Measurements from ENCODE around the gene THRB. TPM values are rescaled to one million over a fixed set of nuclear protein-coding genes. Genes with fewer than 3 reads are reported as not detected.

THRB gene
- polyA plus RNA-seq, 2 of the 4 experiments (the other 2 are of a cell fraction): 2.0 to 2.3 TPM

DNA sequence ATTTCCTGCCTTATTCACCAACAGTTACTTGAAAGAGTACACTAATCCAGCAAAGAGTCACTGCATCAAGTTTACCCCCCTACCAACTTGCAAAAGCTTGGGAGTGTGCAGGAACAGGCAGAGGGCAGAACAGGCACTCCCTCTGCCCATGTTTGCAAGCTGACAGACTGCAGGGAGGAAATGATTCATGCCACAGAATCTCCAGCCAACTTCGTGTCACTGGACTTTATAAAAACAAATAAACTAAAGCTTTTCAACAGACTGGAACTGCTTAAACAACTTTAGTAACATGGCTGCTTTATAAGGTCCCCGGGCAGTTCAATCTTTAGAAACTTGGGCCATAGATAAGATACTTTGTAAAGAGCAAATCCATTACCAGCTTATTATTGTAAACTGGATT is 129.5 kb downstream of the THRB start (continued):
- TF ChIP-seq, protein P1, sequence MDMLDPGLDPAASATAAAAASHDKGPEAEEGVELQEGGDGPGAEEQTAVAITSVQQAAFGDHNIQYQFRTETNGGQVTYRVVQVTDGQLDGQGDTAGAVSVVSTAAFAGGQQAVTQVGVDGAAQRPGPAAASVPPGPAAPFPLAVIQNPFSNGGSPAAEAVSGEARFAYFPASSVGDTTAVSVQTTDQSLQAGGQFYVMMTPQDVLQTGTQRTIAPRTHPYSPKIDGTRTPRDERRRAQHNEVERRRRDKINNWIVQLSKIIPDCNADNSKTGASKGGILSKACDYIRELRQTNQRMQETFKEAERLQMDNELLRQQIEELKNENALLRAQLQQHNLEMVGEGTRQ (IDR thresholded peaks at IDR 0.05): no peak
- TF ChIP-seq EHF (CRISPR knock-in tag; IDR thresholded peaks at IDR 0.05): no peak
- peak; percentile 84 for TF ChIP-seq HOXB5 (CRISPR knock-in tag; IDR thresholded peaks at IDR 0.05)
- peak; percentile 62 for TF ChIP-seq SMC3 (IDR thresholded peaks at IDR 0.05)
- peak; percentile 59; the same call in 1 of the 2 replicates for TF ChIP-seq FOSL2 (IDR thresholded peaks at IDR 0.05)
- peak; percentile 82 for TF ChIP-seq FOSL2 (CRISPR knock-in tag; IDR thresholded peaks at IDR 0.05)
- TF ChIP-seq HDAC2 (IDR thresholded peaks at IDR 0.05): no peak
- TF ChIP-seq NFE2L2 (conservative IDR thresholded peaks at IDR 0.05; ENCODE audit: low read length): no peak
- no peak for TF ChIP-seq MAZ (IDR thresholded peaks at IDR 0.05; ENCODE audit: borderline replicate concordance, low read depth, low read length)
- no peak for TF ChIP-seq HOXB13 (CRISPR knock-in tag; IDR thresholded peaks at IDR 0.05; ENCODE audit: low read depth)
- peak; percentile 57; the same call in 1 of the 2 replicates for TF ChIP-seq GATA3 (IDR thresholded peaks at IDR 0.05; ENCODE audit: borderline replicate concordance)
- TF ChIP-seq EHMT2 (IDR thresholded peaks at IDR 0.05; ENCODE audit: low read depth): no peak
- no peak for TF ChIP-seq RARB (CRISPR knock-in tag; IDR thresholded peaks at IDR 0.05)
- TF ChIP-seq, protein P2, sequence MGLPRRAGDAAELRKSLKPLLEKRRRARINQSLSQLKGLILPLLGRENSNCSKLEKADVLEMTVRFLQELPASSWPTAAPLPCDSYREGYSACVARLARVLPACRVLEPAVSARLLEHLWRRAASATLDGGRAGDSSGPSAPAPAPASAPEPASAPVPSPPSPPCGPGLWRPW (IDR thresholded peaks at IDR 0.05): no peak
- TF ChIP-seq TP53 (CRISPR knock-in tag; IDR thresholded peaks at IDR 0.05): no peak
- TF ChIP-seq ZFP36 (IDR thresholded peaks at IDR 0.05; ENCODE audit: borderline replicate concordance, partially characterized antibody): no peak
- TF ChIP-seq RNF2 (IDR thresholded peaks at IDR 0.05; ENCODE audit: borderline replicate concordance, low read depth): no peak
- TF ChIP-seq RAD21 (conservative IDR thresholded peaks at IDR 0.05 in 1 of 2, IDR thresholded peaks at IDR 0.05 in 1 of 2): peak; percentile 37 to 68; a peak in 2 of 5 replicates
- TF ChIP-seq POLR2A (IDR thresholded peaks at IDR 0.05; ENCODE audit: low read length): no peak
- 0 out of 5 replicates have a peak, but pooled peaks of 1 of the 2 experiments have one; percentile 36 for TF ChIP-seq EP300 (IDR thresholded peaks at IDR 0.05)
- TF ChIP-seq KDM1A (IDR thresholded peaks at IDR 0.05; ENCODE audit: low read depth): no peak
- no peak for TF ChIP-seq CHD4 (IDR thresholded peaks at IDR 0.05; ENCODE audit: borderline replicate concordance)

DNA sequence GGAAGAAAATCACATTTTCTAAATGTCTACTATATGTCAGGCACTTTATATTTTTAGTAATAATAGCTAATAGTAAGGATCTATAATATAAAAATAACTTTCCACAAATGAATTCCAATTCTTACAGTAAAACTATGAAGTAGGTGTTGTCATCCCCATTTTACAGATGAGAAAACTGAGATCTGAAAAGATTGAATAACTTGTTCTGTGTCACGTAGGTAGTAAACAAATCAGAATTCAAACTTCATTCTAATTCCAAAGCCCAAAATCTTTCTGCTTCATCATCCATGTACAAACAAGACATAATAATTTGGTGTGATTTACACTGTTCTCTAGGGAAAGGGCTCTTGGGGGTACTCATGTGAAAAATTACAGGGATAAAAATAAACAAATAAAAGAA is 130.3 kb downstream of the THRB start:
- H3K27ac ChIP-seq: peak overlapping the region; percentile 60 to 68; a peak in 5 of 6 replicates
- CTCF ChIA-PET: interaction anchor here (3.1 kb wide), 1 partner anchor 132 kb away, joined by 13 read pairs; the partner anchor contains the start of gene THRB
- FAIRE-seq: no peak

More for the DNA sequence above, 130.3 kb downstream of the THRB start:
- no peaks in the 10 kb centered on the region for H3K9me3 ChIP-seq
- ATAC-seq: no peak
- peak overlapping the region; percentile 81 for H3K4me2 ChIP-seq
- no peak for TF ChIP-seq FOSL2 (IDR thresholded peaks at IDR 0.05)
- no peak for TF ChIP-seq FOSL2 (CRISPR knock-in tag; IDR thresholded peaks at IDR 0.05)
- TF ChIP-seq KDM1A (IDR thresholded peaks at IDR 0.05; ENCODE audit: low read depth): peak; percentile 81; the same call in 1 of the 2 replicates
- TF ChIP-seq CBX8 (IDR thresholded peaks at IDR 0.05): no peak
- TF ChIP-seq NFE2L2 (conservative IDR thresholded peaks at IDR 0.05; ENCODE audit: low read length): no peak
- TF ChIP-seq CHD4 (IDR thresholded peaks at IDR 0.05; ENCODE audit: borderline replicate concordance): peak; percentile 79; the same call in 1 of the 2 replicates
- TF ChIP-seq ZC3H11A (IDR thresholded peaks at IDR 0.05): no peak
- TF ChIP-seq, protein P3, sequence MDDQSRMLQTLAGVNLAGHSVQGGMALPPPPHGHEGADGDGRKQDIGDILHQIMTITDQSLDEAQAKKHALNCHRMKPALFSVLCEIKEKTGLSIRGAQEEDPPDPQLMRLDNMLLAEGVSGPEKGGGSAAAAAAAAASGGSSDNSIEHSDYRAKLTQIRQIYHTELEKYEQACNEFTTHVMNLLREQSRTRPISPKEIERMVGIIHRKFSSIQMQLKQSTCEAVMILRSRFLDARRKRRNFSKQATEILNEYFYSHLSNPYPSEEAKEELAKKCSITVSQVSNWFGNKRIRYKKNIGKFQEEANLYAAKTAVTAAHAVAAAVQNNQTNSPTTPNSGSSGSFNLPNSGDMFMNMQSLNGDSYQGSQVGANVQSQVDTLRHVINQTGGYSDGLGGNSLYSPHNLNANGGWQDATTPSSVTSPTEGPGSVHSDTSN (IDR thresholded peaks at IDR 0.05): no peak
- no peak for TF ChIP-seq RNF2 (IDR thresholded peaks at IDR 0.05; ENCODE audit: borderline replicate concordance, low read depth)
- no peak for TF ChIP-seq KDM5A (IDR thresholded peaks at IDR 0.05)
- peak; percentile 65; the same call in 1 of the 2 replicates for TF ChIP-seq HDAC2 (IDR thresholded peaks at IDR 0.05)
- no peak for TF ChIP-seq FOSB (CRISPR knock-in tag; IDR thresholded peaks at IDR 0.05)
- TF ChIP-seq FOXS1 (CRISPR knock-in tag; IDR thresholded peaks at IDR 0.05): no peak
- no peak for DNase-seq (ENCODE audit: low read depth in 1 of 2, low spot score in 1 of 2)
- POLR2A ChIA-PET: no interaction called here
- 87% methylated on average over 1 of the region's 1 CpG for WGBS (ENCODE audit: missing lambda C conversion rate)
- H3K4me3 ChIP-seq: no peak overlapping the region
- peaks cover 35% of the 10 kb centered on the region for H3K4me1 ChIP-seq
